DMS153 treated with DMSO at 0.1 percent for 48 hours (cell line): ENCODE data around the gene LTBR.

Experiments used
- DNase-seq: peaks from one replicate; lab custom pipeline; 2025; ENCODE audit not compliant: unreplicated experiment; lab: John Stamatoyannopoulos, UW

Gene LTBR

GRCh38 chr12:6367969-6368892, 15.7 kb upstream of the LTBR start:
- DNase-seq = no peak

- DNase-seq = no peak
Observed at GRCh38 chr12:6368906-6369525, 14.9 kb upstream of the LTBR start.

GRCh38 chr12:6369916-6370575, 13.9 kb upstream of the LTBR start:
- DNase-seq = no peak

GRCh38 chr12:6370576-6370935, 13.4 kb upstream of the LTBR start:
- DNase-seq = no peak

GRCh38 chr12:6370994-6371754, 12.8 kb upstream of the LTBR start:
- peak; percentile 94 for DNase-seq

- peak; percentile 60 for DNase-seq
Observed at GRCh38 chr12:6372403-6373003, 11.5 kb upstream of the LTBR start.

- peak; percentile 89 for DNase-seq
Observed at GRCh38 chr12:6373022-6373787, 10.8 kb upstream of the LTBR start.

GRCh38 chr12:6374028-6374785, 9.8 kb upstream of the LTBR start:
- no peak for DNase-seq

- no peak for DNase-seq
Observed at GRCh38 chr12:6374786-6375160, 9.2 kb upstream of the LTBR start.

GRCh38 chr12:6375269-6376078, 8.5 kb upstream of the LTBR start, which contains the start of gene SCNN1A:
TSS of gene SCNN1A (minus strand) at chr12:6375563. CDS start at chr12:6374783, 780 bp downstream.
- peak; percentile 52 for DNase-seq

- no peak for DNase-seq
Observed at GRCh38 chr12:6376079-6376869, 7.7 kb upstream of the LTBR start.

GRCh38 chr12:6376870-6377666, 6.9 kb upstream of the LTBR start:
- no peak for DNase-seq

GRCh38 chr12:6377667-6377994, 6.3 kb upstream of the LTBR start:
- DNase-seq = no peak

- DNase-seq = no peak
Observed at GRCh38 chr12:6378709-6379472, 5.1 kb upstream of the LTBR start.

GRCh38 chr12:6380141-6381121, 3.5 kb upstream of the LTBR start:
- DNase-seq = no peak
